OCI-LY3 (cell line): ENCODE data around the gene TTC39A.

Experiments used
- H2AFZ ChIP-seq: fragments of 200-600, 300-600 bp; shearing (Covaris generic); 2 replicates; pipeline ENCODE4 v1.6.0; 2014; ENCODE audit warnings: antibody characterized with exemption, low read depth, low read length
- H3K27ac ChIP-seq: fragments of 200-600, 300-600 bp; sonication (generic); 2 replicates; pipeline ENCODE4 v1.5.1; 2014; ENCODE audit warnings: mild to moderate bottlenecking, low read length, moderate library complexity, mixed read lengths
- H3K27me3 ChIP-seq: fragments of 200-600, 300-600 bp; sonication (generic); 2 replicates; pipeline ENCODE4 v1.6.1; 2014; ENCODE audit warnings: low read depth, low read length, mixed read lengths
- H3K36me3 ChIP-seq: fragments of 200-600, 300-600 bp; sonication (generic); replicated peaks from 2 replicates; pipeline ENCODE3; 2014; ENCODE audit warnings: low read depth, low read length, mixed read lengths
- H3K4me1 ChIP-seq: fragments of 300-600, 200-600 bp; sonication (generic); 2 replicates; pipeline ENCODE4 v1.6.1; 2014; ENCODE audit warnings: low read length, mixed read lengths
- H3K4me2 ChIP-seq: fragments of 200-600, 300-600 bp; sonication (generic); 2 replicates; pipeline ENCODE4 v1.6.1; 2014; ENCODE audit warnings: low read length, mixed read lengths
- H3K4me3 ChIP-seq: fragments of 300-600, 200-600 bp; sonication (generic); 2 replicates; pipeline ENCODE4 v1.5.1; 2014; ENCODE audit warnings: antibody characterized with exemption, mild to moderate bottlenecking, low read length, moderate library complexity
- H3K79me2 ChIP-seq: fragments of 300-600, 200-600 bp; shearing (Covaris generic); 2 replicates; pipeline ENCODE4 v1.6.1; 2014; ENCODE audit warnings: mild to moderate bottlenecking, low read length, mixed read lengths
- H3K9ac ChIP-seq: fragments of 300-600, 200-600 bp; shearing (Covaris generic); 2 replicates; pipeline ENCODE4 v1.6.0; 2014; ENCODE audit warnings: mild to moderate bottlenecking, low read length, moderate library complexity
- H3K9me3 ChIP-seq: fragments of 200-600, 300-600 bp; shearing (Covaris generic); 2 replicates; pipeline ENCODE4 v1.6.1; 2014; ENCODE audit warnings: low read length, mixed read lengths; ENCODE audit not compliant: insufficient read depth
- H4K20me1 ChIP-seq: fragments of 200-600, 300-600 bp; sonication (generic); 2 replicates; pipeline ENCODE4 v1.6.1; 2016; ENCODE audit warnings: low read length, mixed read lengths; ENCODE audit not compliant: insufficient read depth
- EZH2phosphoT487 ChIP-seq: fragments of 200-600 bp; shearing (Covaris generic); IDR thresholded peaks from 2 replicates; pipeline ENCODE4 v1.6.1; 2018; ENCODE audit warnings: antibody characterized with exemption, mixed run types, low read depth
- TF ChIP-seq, protein P1 (sequence below): fragments of 200-600, 300-600 bp; sonication (generic); IDR thresholded peaks from 2 replicates; pipeline ENCODE4 v1.5.1; 2014; ENCODE audit warnings: antibody characterized with exemption, low read length, low read depth

The TTC39A gene

DNA sequence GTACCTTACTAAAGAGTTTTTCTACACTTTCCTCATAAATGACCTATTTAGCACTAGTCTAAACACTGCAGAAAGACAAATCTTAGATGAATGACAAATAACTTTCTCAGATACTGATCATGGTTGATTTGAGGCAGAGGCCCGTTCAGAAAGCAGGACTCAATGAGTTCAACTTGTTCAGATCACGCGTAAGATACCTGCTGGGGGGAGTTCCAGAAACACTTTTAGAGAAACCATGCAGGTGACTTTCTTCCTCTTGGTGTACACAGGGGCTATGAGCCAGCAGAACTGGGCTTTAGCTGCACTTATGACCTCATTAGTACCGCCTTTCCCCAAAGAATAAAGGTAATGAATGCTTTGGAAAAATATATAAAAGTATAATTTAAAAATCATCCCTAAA, 38.8 kb upstream of the TTC39A start:
- no peak overlapping the region for H3K4me2 ChIP-seq
- no peaks in the 10 kb centered on the region for H3K9me3 ChIP-seq
- H3K79me2 ChIP-seq, result no peaks in the 10 kb centered on the region
- no peak overlapping the region for H3K4me3 ChIP-seq
- no peaks in the 10 kb centered on the region for H4K20me1 ChIP-seq
- no peak overlapping the region for H3K9ac ChIP-seq
- no peak overlapping the region for H2AFZ ChIP-seq
- TF ChIP-seq EZH2phosphoT487, result no peak
- TF ChIP-seq, protein P1, sequence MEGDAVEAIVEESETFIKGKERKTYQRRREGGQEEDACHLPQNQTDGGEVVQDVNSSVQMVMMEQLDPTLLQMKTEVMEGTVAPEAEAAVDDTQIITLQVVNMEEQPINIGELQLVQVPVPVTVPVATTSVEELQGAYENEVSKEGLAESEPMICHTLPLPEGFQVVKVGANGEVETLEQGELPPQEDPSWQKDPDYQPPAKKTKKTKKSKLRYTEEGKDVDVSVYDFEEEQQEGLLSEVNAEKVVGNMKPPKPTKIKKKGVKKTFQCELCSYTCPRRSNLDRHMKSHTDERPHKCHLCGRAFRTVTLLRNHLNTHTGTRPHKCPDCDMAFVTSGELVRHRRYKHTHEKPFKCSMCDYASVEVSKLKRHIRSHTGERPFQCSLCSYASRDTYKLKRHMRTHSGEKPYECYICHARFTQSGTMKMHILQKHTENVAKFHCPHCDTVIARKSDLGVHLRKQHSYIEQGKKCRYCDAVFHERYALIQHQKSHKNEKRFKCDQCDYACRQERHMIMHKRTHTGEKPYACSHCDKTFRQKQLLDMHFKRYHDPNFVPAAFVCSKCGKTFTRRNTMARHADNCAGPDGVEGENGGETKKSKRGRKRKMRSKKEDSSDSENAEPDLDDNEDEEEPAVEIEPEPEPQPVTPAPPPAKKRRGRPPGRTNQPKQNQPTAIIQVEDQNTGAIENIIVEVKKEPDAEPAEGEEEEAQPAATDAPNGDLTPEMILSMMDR, result no peak
- no peaks in the 10 kb centered on the region for H3K4me1 ChIP-seq
- H3K27me3 ChIP-seq, result no peaks in the 10 kb centered on the region
- H3K27ac ChIP-seq, result no peak overlapping the region
- H3K36me3 ChIP-seq, result peaks cover 8% of the 10 kb centered on the region

DNA sequence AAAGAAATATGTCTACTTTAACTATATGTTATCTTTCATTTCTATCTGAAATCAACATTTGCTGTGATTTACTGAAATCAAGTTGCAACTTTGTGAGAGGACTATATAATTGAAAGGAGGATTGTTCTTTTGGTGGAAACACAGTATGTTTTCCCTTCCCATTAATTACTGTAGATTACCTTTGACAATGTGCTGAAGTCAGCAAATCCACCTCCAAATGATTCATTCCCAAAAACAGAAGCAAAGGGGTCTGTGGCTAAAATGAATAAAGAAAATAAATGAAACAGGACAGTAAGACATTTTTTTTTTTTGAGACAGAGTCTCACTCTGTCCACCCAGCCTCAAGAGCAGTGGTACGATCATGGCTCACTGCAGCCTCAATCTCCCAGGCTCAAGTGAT, 35.4 kb upstream of the TTC39A start:
- no peak for TF ChIP-seq EZH2phosphoT487
- TF ChIP-seq, protein P1, result no peak
- Histone ChIP-seq H3K4me2 (no peak overlapping the region), H3K4me3 (no peak overlapping the region), H3K4me1 (no peaks in the 10 kb centered on the region), H3K27ac (no peak overlapping the region), H3K36me3 (peaks cover 8% of the 10 kb centered on the region), H3K27me3 (no peaks in the 10 kb centered on the region), H3K79me2 (no peaks in the 10 kb centered on the region), H4K20me1 (no peaks in the 10 kb centered on the region), H2AFZ (no peak overlapping the region), H3K9me3 (no peaks in the 10 kb centered on the region), H3K9ac (no peak overlapping the region)

DNA sequence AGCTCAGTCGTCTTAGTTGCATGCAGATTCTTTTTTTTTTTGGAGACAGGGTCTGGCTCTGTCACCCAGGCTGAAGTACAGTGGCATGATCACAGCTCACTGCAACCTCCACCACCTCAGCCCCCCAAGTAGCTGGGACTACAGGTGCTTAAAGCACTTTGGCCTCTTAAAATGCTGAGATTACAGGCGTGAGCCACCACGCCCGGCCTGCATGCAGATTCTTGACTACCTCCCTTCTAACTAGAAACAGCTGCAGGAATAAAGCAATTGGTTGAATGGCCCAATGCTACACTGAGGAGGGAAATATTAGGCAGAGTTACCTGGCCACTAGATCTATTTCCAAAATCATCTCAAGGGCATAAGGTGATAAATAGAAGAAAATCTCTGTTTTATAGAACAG, 29.5 kb upstream of the TTC39A start:
- Histone ChIP-seq H3K4me2 (no peak overlapping the region), H3K36me3 (peaks cover 13% of the 10 kb centered on the region), H3K4me1 (no peaks in the 10 kb centered on the region), H3K79me2 (no peaks in the 10 kb centered on the region), H3K4me3 (no peak overlapping the region), H3K27me3 (no peaks in the 10 kb centered on the region), H3K9me3 (no peaks in the 10 kb centered on the region), H4K20me1 (no peaks in the 10 kb centered on the region), H3K27ac (no peak overlapping the region), H2AFZ (no peak overlapping the region), H3K9ac (no peak overlapping the region)
- no peak for TF ChIP-seq EZH2phosphoT487

DNA sequence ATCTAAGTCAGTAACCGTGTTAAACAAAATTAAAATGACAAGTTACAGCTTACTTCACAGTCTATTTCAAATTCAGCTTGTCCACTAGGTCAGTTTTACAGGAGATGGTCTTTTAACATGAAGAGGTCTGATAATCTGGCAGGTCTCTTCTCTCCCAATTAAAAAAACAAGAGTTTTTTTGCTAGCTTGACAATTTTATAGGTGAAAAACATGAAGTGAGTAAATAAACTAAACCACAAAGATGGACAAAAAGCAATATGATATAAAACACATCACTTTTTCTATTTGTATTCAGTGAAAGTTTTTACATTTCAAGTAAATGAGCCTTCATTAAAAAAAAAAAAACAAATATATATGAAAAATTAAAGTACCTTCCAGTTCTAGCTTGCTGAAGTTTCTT, 25.0 kb upstream of the TTC39A start:
- no peak overlapping the region for H3K4me2 ChIP-seq
- no peak overlapping the region for H3K4me3 ChIP-seq
- H3K9me3 ChIP-seq, result no peaks in the 10 kb centered on the region
- H3K9ac ChIP-seq, result no peak overlapping the region
- H4K20me1 ChIP-seq, result no peaks in the 10 kb centered on the region
- H2AFZ ChIP-seq, result no peak overlapping the region
- H3K79me2 ChIP-seq, result no peaks in the 10 kb centered on the region
- no peaks in the 10 kb centered on the region for H3K27me3 ChIP-seq
- TF ChIP-seq, protein P1, result no peak
- no peak for TF ChIP-seq EZH2phosphoT487
- H3K27ac ChIP-seq, result no peak overlapping the region
- H3K4me1 ChIP-seq, result no peaks in the 10 kb centered on the region
- peaks cover 7% of the 10 kb centered on the region for H3K36me3 ChIP-seq

DNA sequence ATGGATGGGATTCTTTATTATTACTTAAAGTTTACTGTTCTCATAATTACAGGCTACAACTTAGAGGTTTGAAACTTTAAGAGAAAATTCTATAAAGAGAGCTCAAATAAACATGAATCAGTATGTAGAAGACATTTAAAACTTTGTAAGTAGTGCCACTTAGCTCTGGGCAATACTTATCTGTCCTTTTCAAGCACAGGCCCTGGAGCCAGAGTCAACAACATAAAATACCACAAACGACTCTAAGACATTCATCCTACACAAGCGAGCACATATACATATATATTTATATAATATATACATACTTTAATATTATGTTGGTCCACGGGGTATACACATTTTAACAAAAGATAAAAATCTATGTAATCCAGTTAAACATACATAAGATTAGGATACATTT, 24.1 kb upstream of the TTC39A start:
- TF ChIP-seq, protein P1, result no peak
- no peak for TF ChIP-seq EZH2phosphoT487
- no peak overlapping the region for H3K4me2 ChIP-seq

More for the DNA sequence above, 24.1 kb upstream of the TTC39A start:
- no peak overlapping the region for H3K27ac ChIP-seq
- H4K20me1 ChIP-seq, result no peaks in the 10 kb centered on the region
- no peaks in the 10 kb centered on the region for H3K9me3 ChIP-seq
- no peak overlapping the region for H3K9ac ChIP-seq
- H2AFZ ChIP-seq, result no peak overlapping the region
- peaks cover 7% of the 10 kb centered on the region for H3K36me3 ChIP-seq
- no peaks in the 10 kb centered on the region for H3K79me2 ChIP-seq
- no peaks in the 10 kb centered on the region for H3K4me1 ChIP-seq
- H3K4me3 ChIP-seq, result no peak overlapping the region
- H3K27me3 ChIP-seq, result no peaks in the 10 kb centered on the region
